ENCODE results near the gene XRCC4.

XRCC4 gene

GRCh38 chr5:83376461-83376860, 299.1 kb downstream of the XRCC4 start:
- peaks cover 33% of the 10 kb centered on the region for H3K4me1 ChIP-seq (ENCODE audit: control insufficient read depth, insufficient read depth, low read length, unreplicated experiment)
- H3K36me3 ChIP-seq (ENCODE audit: insufficient read depth, low read length): no peaks in the 10 kb centered on the region
- no peaks in the 10 kb centered on the region for H3K79me2 ChIP-seq (ENCODE audit: control insufficient read depth, insufficient read depth, low read length, unreplicated experiment)
- no peaks in the 10 kb centered on the region for H3K27me3 ChIP-seq (ENCODE audit: insufficient read depth, low read length)
- H3K27ac ChIP-seq (ENCODE audit: low read depth, low read length): peak overlapping the region; percentile 90
- no peak overlapping the region for H2AFZ ChIP-seq (ENCODE audit: low read length, unreplicated experiment)
- no peak overlapping the region for H3K4me3 ChIP-seq (ENCODE audit: low read depth, low read length)

DNA sequence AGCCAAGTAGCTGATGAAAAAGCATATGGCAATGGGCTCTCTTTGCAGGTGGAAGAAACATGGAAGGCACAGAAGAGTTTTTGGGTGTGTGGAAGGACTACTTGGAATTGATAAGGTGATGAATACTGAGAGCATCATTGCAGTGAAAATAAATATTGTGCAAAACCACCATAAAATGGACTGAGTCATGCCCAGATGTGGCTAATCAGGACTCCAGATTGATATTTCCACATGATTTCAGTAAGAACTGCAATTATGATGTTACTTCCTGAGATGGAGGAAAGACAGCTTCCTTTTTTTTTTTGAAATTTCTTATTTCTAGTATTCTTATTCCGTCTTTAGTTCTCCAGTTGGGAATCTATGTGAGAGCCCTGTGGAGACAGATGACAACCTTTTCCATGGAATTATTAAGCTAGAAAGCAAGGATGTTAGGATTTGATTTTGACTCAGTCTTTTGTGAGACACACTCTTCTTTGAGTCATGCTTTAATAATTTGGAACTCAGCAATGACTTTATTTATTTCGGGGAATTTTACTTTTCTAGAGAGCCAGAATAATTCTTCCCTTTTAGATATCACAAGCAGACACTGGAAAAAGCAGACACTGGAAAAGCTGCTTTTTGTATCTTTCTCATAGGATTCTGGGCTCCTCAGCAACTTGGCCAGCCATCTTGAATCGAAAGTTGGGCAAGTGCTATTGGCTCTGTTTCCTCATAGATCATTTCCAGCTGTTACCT, 300.0 kb downstream of the XRCC4 start:
- Histone ChIP-seq H3K4me3 (ENCODE audit: low read depth, low read length) (peak overlapping the region; percentile 4; the same call in 1 of the 2 replicates), H3K27me3 (ENCODE audit: insufficient read depth, low read length) (no peaks in the 10 kb centered on the region), H2AFZ (ENCODE audit: low read length, unreplicated experiment) (peak overlapping the region; percentile 16), H3K36me3 (ENCODE audit: insufficient read depth, low read length) (no peaks in the 10 kb centered on the region), H3K79me2 (ENCODE audit: control insufficient read depth, insufficient read depth, low read length, unreplicated experiment) (no peaks in the 10 kb centered on the region), H3K4me1 (ENCODE audit: control insufficient read depth, insufficient read depth, low read length, unreplicated experiment) (peaks cover 33% of the 10 kb centered on the region), H3K27ac (ENCODE audit: low read depth, low read length) (peak overlapping the region; percentile 90)

DNA sequence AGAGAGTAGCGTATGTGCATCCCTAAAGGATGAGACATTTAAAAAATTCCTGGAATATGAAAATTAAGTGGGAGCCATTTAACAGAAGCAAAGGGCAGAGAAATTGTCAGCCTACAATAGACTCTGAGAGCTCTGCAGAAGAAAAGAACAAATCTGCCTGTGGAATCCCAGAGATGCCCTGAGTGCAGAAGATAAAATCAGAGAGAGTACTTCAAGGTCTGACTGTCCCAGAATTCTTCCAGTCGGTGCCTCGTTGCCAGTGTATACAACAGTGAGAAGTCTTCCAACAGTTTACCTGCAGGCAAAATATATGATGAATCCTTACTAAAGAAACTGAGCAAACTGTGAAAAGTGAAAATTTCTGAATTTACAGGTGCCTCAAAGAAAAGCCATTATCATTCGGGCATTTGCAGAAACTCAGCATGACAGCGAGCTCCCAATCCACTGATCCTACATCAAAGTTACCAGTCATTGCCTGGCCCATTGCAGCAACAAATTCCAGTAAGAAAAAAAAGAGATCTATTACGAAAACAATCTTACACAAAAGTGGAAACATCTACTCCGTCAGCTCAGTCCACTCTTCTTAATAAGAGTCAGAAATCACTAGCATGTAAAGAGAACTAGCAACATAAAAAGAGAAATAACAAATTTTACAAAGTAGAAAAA, 301.4 kb downstream of the XRCC4 start:
- no peaks in the 10 kb centered on the region for H3K27me3 ChIP-seq (ENCODE audit: insufficient read depth, low read length)
- H3K4me3 ChIP-seq (ENCODE audit: low read depth, low read length): no peak overlapping the region
- H2AFZ ChIP-seq (ENCODE audit: low read length, unreplicated experiment): no peak overlapping the region
- H3K4me1 ChIP-seq (ENCODE audit: control insufficient read depth, insufficient read depth, low read length, unreplicated experiment): peaks cover 33% of the 10 kb centered on the region
- H3K36me3 ChIP-seq (ENCODE audit: insufficient read depth, low read length): no peaks in the 10 kb centered on the region
- no peaks in the 10 kb centered on the region for H3K79me2 ChIP-seq (ENCODE audit: control insufficient read depth, insufficient read depth, low read length, unreplicated experiment)
- H3K27ac ChIP-seq (ENCODE audit: low read depth, low read length): no peak overlapping the region

- Histone ChIP-seq H3K4me1 (ENCODE audit: control insufficient read depth, insufficient read depth, low read length, unreplicated experiment) (peaks cover 6% of the 10 kb centered on the region), H3K27me3 (ENCODE audit: insufficient read depth, low read length) (no peaks in the 10 kb centered on the region), H3K79me2 (ENCODE audit: control insufficient read depth, insufficient read depth, low read length, unreplicated experiment) (no peaks in the 10 kb centered on the region), H3K4me3 (ENCODE audit: low read depth, low read length) (no peak overlapping the region), H2AFZ (ENCODE audit: low read length, unreplicated experiment) (no peak overlapping the region), H3K36me3 (ENCODE audit: insufficient read depth, low read length) (no peaks in the 10 kb centered on the region), H3K27ac (ENCODE audit: low read depth, low read length) (no peak overlapping the region)
Observed at GRCh38 chr5:83385812-83386211, 308.5 kb downstream of the XRCC4 start.

DNA sequence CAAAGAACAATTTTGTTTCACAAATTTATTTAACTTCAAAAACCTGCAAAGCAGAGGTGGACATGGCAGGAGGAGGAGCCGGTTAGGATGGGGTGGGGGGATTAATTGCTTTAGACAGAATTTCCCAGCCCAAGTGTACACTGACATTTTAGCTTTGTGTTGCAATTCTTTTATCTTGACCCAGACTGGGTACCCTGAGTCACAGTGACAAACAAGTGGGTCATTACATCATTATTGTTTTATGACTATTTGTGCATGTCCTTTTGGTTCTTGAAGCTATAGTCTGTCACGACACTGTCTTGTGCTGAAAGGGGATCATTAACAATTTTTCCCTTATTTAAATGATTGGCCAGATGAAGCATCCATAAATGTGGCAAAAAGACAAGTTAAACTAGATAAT, 309.7 kb downstream of the XRCC4 start:
- peaks cover 6% of the 10 kb centered on the region for H3K4me1 ChIP-seq (ENCODE audit: control insufficient read depth, insufficient read depth, low read length, unreplicated experiment)
- no peaks in the 10 kb centered on the region for H3K36me3 ChIP-seq (ENCODE audit: insufficient read depth, low read length)
- H3K27ac ChIP-seq (ENCODE audit: low read depth, low read length): no peak overlapping the region
- H3K4me3 ChIP-seq (ENCODE audit: low read depth, low read length): no peak overlapping the region
- H3K27me3 ChIP-seq (ENCODE audit: insufficient read depth, low read length): no peaks in the 10 kb centered on the region
- no peaks in the 10 kb centered on the region for H3K79me2 ChIP-seq (ENCODE audit: control insufficient read depth, insufficient read depth, low read length, unreplicated experiment)
- no peak overlapping the region for H2AFZ ChIP-seq (ENCODE audit: low read length, unreplicated experiment)

GRCh38 chr5:83388608-83389007, 311.3 kb downstream of the XRCC4 start:
- Histone ChIP-seq H3K36me3 (ENCODE audit: insufficient read depth, low read length) (no peaks in the 10 kb centered on the region), H3K4me1 (ENCODE audit: control insufficient read depth, insufficient read depth, low read length, unreplicated experiment) (peaks cover 6% of the 10 kb centered on the region), H2AFZ (ENCODE audit: low read length, unreplicated experiment) (no peak overlapping the region), H3K27me3 (ENCODE audit: insufficient read depth, low read length) (no peaks in the 10 kb centered on the region), H3K27ac (ENCODE audit: low read depth, low read length) (no peak overlapping the region), H3K4me3 (ENCODE audit: low read depth, low read length) (no peak overlapping the region), H3K79me2 (ENCODE audit: control insufficient read depth, insufficient read depth, low read length, unreplicated experiment) (no peaks in the 10 kb centered on the region)

DNA sequence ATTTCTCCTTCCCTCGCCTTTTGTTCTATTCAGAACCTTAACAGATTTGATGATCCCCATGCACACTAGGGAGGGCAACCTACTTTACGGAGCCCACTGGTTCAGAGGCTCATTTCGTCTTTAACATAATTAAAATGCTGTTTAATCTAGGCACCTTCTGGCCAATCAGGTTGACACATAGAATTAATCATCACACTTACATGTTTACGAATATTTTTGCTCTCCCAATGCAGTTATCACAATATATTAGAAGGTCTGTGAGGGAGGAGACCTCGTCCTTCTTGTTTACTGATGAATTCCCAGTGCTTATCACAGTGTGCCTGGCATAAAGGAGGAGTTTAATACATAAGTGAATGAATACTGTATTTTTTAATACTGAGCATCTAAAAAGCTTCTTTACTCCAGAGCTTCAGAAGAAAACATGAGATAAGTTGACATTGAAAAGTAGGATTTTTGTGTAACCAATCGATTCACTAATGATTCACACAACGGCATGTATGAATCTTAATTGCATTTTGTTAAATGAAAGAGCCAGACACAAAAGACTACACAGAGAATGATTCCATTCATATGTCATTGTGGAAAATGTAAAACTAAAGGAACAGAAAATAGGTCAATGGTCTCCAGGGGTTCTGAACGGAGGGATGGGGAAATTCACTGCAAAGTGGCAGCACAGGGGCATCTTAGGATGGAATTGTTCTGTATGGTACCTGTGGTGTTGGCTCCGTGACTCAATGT, 315.6 kb downstream of the XRCC4 start:
- H3K36me3 ChIP-seq (ENCODE audit: insufficient read depth, low read length): no peaks in the 10 kb centered on the region
- H3K27me3 ChIP-seq (ENCODE audit: insufficient read depth, low read length): no peaks in the 10 kb centered on the region
- H2AFZ ChIP-seq (ENCODE audit: low read length, unreplicated experiment): no peak overlapping the region
- no peaks in the 10 kb centered on the region for H3K4me1 ChIP-seq (ENCODE audit: control insufficient read depth, insufficient read depth, low read length, unreplicated experiment)
- no peak overlapping the region for H3K4me3 ChIP-seq (ENCODE audit: low read depth, low read length)
- no peak overlapping the region for H3K27ac ChIP-seq (ENCODE audit: low read depth, low read length)
- no peaks in the 10 kb centered on the region for H3K79me2 ChIP-seq (ENCODE audit: control insufficient read depth, insufficient read depth, low read length, unreplicated experiment)

DNA sequence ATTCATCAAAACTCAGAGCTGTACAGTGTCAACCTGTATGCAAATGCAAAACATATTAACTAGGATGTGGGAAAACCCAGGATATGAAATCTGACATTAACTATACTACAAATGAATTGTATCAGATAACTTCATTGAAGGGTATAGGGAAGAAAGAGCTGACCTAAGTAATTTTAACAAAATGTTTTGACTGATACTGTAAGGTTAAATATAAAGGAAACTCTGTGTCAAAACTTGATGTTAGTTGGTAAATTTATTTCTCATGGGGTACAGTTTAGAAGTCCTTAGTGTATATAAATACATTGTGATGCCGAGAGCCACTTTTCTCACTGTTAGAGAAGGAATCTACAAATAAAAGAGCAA, 316.1 kb downstream of the XRCC4 start:
- H3K36me3 ChIP-seq (ENCODE audit: insufficient read depth, low read length): no peaks in the 10 kb centered on the region
- no peak overlapping the region for H3K4me3 ChIP-seq (ENCODE audit: low read depth, low read length)
- no peaks in the 10 kb centered on the region for H3K27me3 ChIP-seq (ENCODE audit: insufficient read depth, low read length)
- H3K79me2 ChIP-seq (ENCODE audit: control insufficient read depth, insufficient read depth, low read length, unreplicated experiment): no peaks in the 10 kb centered on the region
- H3K4me1 ChIP-seq (ENCODE audit: control insufficient read depth, insufficient read depth, low read length, unreplicated experiment): no peaks in the 10 kb centered on the region
- H3K27ac ChIP-seq (ENCODE audit: low read depth, low read length): no peak overlapping the region
- H2AFZ ChIP-seq (ENCODE audit: low read length, unreplicated experiment): no peak overlapping the region

DNA sequence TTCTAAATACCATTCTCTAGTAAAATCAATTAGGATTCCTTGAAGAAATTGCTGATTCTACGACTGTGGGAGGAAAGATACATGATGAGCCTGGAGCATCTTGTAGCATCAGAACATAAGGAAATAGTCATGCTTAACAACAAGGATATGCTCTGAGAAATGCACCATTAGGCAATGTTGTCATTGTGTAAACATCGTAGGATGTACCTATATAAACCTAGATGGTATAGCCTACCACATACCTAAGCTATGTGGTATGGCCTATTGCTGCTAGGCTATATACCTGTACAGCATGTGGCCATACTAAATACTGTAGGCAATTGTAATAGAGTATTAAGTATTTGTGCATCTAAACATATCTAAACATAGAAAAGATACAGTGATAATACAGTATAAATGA, 316.8 kb downstream of the XRCC4 start:
- Histone ChIP-seq H3K4me1 (ENCODE audit: control insufficient read depth, insufficient read depth, low read length, unreplicated experiment) (no peaks in the 10 kb centered on the region), H3K4me3 (ENCODE audit: low read depth, low read length) (no peak overlapping the region), H3K79me2 (ENCODE audit: control insufficient read depth, insufficient read depth, low read length, unreplicated experiment) (no peaks in the 10 kb centered on the region), H2AFZ (ENCODE audit: low read length, unreplicated experiment) (no peak overlapping the region), H3K36me3 (ENCODE audit: insufficient read depth, low read length) (no peaks in the 10 kb centered on the region), H3K27me3 (ENCODE audit: insufficient read depth, low read length) (no peaks in the 10 kb centered on the region), H3K27ac (ENCODE audit: low read depth, low read length) (no peak overlapping the region)

DNA sequence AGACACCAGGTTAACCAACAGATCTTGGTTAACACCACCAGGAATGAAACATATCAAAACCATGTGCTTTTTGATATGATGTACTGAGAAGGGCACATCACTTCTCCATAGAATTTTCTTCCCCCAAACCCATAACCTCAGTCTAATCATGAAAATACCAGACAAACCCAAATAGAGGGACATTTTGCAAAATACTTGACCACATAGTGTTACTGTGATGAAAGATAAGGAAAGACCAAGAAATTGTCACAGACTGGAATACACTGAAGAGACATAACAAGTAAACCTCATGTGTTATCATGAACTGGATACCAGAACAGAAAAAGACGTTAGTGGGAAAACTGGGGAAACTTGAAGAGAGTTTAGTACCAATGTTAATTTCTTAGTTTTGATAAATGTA, 319.3 kb downstream of the XRCC4 start:
- Histone ChIP-seq H3K4me1 (ENCODE audit: control insufficient read depth, insufficient read depth, low read length, unreplicated experiment) (peaks cover 11% of the 10 kb centered on the region), H2AFZ (ENCODE audit: low read length, unreplicated experiment) (no peak overlapping the region), H3K79me2 (ENCODE audit: control insufficient read depth, insufficient read depth, low read length, unreplicated experiment) (no peaks in the 10 kb centered on the region), H3K4me3 (ENCODE audit: low read depth, low read length) (no peak overlapping the region), H3K27ac (ENCODE audit: low read depth, low read length) (no peak overlapping the region), H3K36me3 (ENCODE audit: insufficient read depth, low read length) (no peaks in the 10 kb centered on the region), H3K27me3 (ENCODE audit: insufficient read depth, low read length) (no peaks in the 10 kb centered on the region)

All from ACC112 (cell line).